IPS DF 6.9 (cell line): Measurements from ENCODE around the gene JUND.

Experiments
- DNase-seq: peaks from one replicate; pipeline ENCODE4 v3.0.0-alpha.2; 2013; ENCODE audit warnings: low read depth, low spot score
- H3K27ac ChIP-seq: one replicate; pipeline ENCODE4 v1.5.1; 2013; ENCODE audit warnings: low read length, control low read depth
- H3K27me3 ChIP-seq: 2 replicates; pipeline ENCODE4 v1.6.1; 2013; ENCODE audit warnings: mild to moderate bottlenecking, low read length; ENCODE audit not compliant: control insufficient read depth, insufficient read depth
- H3K36me3 ChIP-seq: 2 replicates; pipeline ENCODE4 v1.6.1; 2013; ENCODE audit warnings: low read length; ENCODE audit not compliant: control insufficient read depth, insufficient read depth
- H3K4me1 ChIP-seq: 2 replicates; pipeline ENCODE4 v1.6.1; 2013; ENCODE audit warnings: low read length; ENCODE audit not compliant: control insufficient read depth, insufficient read depth
- H3K4me3 ChIP-seq: 2 replicates; pipeline ENCODE4 v1.5.1; 2013; ENCODE audit warnings: mild to moderate bottlenecking, low read length
- H3K9me3 ChIP-seq: 2 replicates; pipeline ENCODE4 v1.6.1; 2013; ENCODE audit warnings: low read length, inconsistent platforms; ENCODE audit not compliant: control insufficient read depth, insufficient read depth
- WGBS: extraction: QIAGEN DNeasy Blood & Tissue Kit; methylation state at CpG from one replicate; pipeline ENCODE4 v1.1.7; 2013; ENCODE audit warnings: mixed read lengths, missing lambda C conversion rate; ENCODE audit not compliant: insufficient read length, insufficient coverage; 5-methylcytosine and 5-hydroxymethylcytosine counted together

Gene JUND

DNA sequence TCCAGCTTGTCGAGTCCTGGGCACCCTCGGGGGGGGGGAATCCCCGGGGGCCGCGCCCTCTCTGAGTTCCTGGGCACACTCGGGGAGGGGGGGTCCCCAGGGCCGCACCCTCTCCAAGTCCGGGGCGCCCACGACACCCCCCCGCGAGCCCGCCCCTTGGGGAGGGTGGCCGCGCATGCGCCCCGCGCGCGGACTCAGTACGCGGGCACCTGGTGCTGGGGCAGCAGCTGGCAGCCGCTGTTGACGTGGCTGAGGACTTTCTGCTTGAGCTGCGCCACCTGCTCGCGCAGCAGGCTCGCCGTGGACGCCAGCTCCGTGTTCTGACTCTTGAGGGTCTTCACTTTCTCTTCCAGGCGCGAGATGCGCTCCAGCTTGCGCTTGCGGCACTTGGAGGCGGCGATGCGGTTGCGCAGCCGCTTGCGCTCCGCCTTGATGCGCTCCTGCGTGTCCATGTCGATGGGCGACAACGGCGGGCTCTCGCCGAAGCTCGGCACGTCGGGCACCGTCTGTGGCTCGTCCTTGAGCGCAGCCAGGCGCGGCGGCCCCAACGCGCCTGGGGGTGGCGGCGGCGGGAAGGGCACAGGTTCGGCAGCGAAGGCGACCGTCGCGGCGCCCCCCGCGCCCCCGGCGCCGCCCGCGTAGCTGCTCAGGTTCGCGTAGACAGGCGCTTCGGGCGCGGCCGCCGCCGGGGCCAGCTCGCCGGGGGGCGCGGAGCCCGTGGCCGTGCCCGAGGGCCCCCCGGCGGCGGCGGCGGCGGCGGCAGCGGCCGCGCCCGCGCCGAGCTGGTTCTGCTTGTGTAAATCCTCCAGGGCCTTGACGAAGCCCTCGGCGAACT is 958 bp downstream of the JUND start:
- no peaks in the 10 kb centered on the region; the same call in 1 of the 2 replicates for H3K36me3 ChIP-seq
- peaks cover 2% of the 10 kb centered on the region; the same call in 1 of the 2 replicates for H3K4me1 ChIP-seq
- no peak overlapping the region for H3K27ac ChIP-seq
- H3K4me3 ChIP-seq, result peak overlapping the region; percentile 75
- H3K27me3 ChIP-seq, result no peaks in the 10 kb centered on the region
- no peak for DNase-seq
- WGBS, result no CpG with 5 or more reads among the region's 111 CpGs
- no peaks in the 10 kb centered on the region for H3K9me3 ChIP-seq

DNA sequence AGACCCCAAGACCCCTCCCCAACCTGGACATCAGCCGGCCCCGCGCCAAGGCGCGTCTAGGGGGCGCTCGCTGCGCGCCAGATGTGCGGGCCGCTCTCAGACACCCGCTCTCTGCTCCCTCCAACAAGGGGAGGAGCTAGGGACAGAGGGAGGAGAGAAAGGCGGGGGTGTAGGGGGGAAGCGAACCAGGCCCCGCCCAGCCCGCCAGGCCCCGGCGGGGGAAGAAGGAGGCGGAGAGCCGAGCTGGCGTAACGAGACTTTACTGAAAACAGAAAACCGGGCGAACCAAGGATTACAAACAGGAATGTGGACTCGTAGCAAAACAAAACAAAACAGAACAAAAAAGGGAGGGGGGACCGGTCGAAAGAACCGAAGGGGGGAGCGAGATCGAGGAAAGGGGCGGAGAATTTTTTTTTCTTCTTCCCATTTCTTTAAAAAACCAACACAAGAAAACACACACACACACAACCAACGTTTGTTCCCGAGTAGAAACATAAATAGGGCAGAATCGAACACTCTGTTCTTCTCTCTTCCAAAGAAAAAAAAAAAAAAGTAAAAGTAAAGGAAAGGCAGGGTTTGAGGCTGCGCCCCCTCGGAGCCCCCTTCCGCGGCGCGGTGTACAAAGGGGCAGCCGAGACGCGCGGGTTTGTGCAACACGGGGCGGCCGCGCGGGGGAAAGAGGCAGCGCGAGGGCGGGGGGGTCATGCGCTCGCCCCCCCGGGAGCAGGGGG is 1.7 kb downstream of the JUND start:
- no peak for DNase-seq
- no peak overlapping the region for H3K27ac ChIP-seq
- no peaks in the 10 kb centered on the region for H3K27me3 ChIP-seq
- no peaks in the 10 kb centered on the region; the same call in 1 of the 2 replicates for H3K36me3 ChIP-seq
- no peaks in the 10 kb centered on the region for H3K9me3 ChIP-seq
- WGBS, result no CpG with 5 or more reads among the region's 55 CpGs
- peaks cover 2% of the 10 kb centered on the region; the same call in 1 of the 2 replicates for H3K4me1 ChIP-seq
- peak overlapping the region; percentile 75; the same call in 1 of the 2 replicates for H3K4me3 ChIP-seq

DNA sequence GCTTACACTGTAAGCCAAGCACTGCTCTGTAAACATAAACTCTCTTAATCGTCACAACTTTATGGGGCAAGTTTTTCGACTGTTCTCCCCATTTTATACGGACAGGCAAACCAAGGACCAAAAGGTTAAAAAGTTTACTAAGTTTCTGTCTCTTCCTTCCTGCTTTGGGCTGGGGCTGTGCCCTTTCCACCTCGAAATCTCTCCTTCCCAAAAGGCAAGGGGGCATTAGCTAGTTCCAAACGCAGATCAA is 2.2 kb downstream of the JUND start:
- no peak overlapping the region for H3K27ac ChIP-seq

DNA sequence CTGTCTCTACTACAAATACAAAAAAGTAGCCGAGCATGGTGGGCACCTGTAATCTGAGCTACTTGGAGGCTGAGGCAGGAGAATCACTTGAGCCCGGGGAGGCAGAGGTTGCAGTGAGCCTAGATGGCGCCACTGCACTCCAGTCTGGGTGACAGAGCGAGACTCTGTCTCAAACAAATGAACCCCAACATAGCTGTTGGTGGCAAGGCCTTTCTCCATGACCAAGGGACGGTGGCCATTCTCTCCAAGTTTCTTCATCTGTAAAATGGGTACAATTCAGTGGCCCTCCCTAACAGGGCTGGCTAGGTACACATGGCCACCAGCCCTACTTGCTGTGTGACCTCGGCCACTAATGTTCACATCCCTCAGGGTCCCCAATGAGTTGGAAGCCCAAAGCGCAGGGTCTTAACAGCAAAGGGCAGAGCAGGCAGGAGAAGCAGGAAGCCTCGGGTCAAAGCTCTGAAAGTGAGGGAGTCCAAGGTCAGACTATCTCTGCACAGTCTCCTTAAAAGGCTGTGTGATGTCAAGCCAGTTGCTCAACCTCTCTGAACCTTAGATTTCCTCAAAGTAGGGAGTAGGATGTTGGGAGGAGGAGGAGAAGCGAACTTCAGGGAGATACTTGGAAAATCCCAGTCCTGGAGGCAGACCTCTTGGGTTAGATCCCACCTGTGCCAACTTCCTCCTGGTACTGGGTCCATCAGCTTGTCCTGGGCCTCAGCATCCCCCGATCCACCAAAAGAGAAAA is 2.7 kb downstream of the JUND start:
- WGBS, result no CpG with 5 or more reads among the region's 10 CpGs
- H3K4me1 ChIP-seq, result peaks cover 2% of the 10 kb centered on the region; the same call in 1 of the 2 replicates
- no peak for DNase-seq
- H3K4me3 ChIP-seq, result peak overlapping the region; percentile 35; the same call in 1 of the 2 replicates
- H3K27ac ChIP-seq, result no peak overlapping the region
- no peaks in the 10 kb centered on the region; the same call in 1 of the 2 replicates for H3K36me3 ChIP-seq
- H3K27me3 ChIP-seq, result no peaks in the 10 kb centered on the region
- no peaks in the 10 kb centered on the region for H3K9me3 ChIP-seq

More for the DNA sequence above, 2.2 kb downstream of the JUND start:
- Histone ChIP-seq H3K4me1 (peaks cover 2% of the 10 kb centered on the region; the same call in 1 of the 2 replicates), H3K9me3 (no peaks in the 10 kb centered on the region), H3K27me3 (no peaks in the 10 kb centered on the region), H3K4me3 (peak overlapping the region; percentile 35; the same call in 1 of the 2 replicates), H3K36me3 (no peaks in the 10 kb centered on the region; the same call in 1 of the 2 replicates)
- WGBS, result no CpG with 5 or more reads among the region's 5 CpGs
- DNase-seq, result no peak

DNA sequence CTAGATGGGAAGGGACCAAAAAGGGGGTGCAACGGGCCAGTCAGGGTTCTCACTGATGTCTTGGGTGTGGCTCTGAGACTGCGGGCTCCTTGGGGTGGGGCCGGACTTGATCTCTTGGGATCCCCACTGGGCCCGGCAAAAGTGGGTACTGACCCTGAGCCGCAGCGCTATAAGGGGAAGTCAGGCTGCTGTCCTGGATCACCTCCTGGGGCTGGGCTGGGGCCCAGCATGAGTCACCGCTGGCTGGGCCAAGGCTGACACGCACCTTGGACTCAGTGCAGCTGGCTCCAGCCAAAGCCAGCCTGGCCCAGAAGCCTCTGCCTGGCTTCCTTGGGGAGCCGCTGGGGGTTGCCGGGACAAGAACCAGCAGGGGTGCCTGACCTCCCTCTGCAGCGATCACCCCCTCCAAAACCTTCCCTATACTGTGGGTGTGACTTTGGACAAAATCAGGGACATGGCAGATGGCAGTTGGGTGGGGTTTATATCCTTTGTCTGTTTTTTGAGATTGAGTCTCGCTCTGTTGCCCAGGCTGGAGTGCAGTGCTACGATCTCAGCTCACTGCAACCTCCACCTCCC is 6.6 kb downstream of the JUND start:
- H3K27ac ChIP-seq, result no peak overlapping the region
- no peaks in the 10 kb centered on the region; the same call in 1 of the 2 replicates for H3K36me3 ChIP-seq
- no CpG with 5 or more reads among the region's 13 CpGs for WGBS
- DNase-seq, result no peak
- no peaks in the 10 kb centered on the region for H3K27me3 ChIP-seq
- no peak overlapping the region for H3K4me3 ChIP-seq
- no peaks in the 10 kb centered on the region for H3K4me1 ChIP-seq
- no peaks in the 10 kb centered on the region for H3K9me3 ChIP-seq

DNA sequence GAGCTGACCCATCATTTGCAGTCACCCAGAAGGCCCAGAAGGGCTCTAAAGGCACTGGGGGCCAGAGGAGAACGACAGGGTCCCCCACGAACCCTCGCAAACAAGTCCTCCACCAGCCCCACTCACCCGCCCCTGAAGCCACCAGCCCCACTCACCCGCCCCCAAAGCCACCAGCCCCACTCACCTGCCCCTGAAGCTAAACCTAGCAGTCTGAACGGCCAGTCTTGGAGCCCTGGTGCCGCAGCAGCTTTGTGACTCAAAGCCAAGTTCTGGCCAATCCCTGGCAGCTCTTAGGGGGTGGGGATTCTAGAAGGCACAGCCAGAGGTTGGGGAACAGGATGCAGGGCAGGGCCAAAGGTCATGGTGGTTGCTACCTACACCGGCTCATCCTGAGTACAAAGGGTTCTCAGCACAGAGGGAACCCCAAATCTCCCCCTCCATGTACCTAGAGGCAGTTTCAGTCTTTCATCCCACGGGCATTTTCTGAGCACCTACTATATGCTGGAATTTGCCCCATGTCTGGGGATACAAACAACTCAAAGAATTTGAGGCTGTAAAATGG is 7.1 kb downstream of the JUND start, which contains the start of gene IQCN:
Gene IQCN (minus strand): TSS at position 234 of the 562 bp plus-strand sequence. CDS start 4,974 bp downstream, outside the sequence.
- H3K27ac ChIP-seq, result no peak within 1 kb of the TSS
- no peaks in the 10 kb centered on the region; the same call in 1 of the 2 replicates for H3K36me3 ChIP-seq
- H3K27me3 ChIP-seq, result no peaks in the 10 kb centered on the region
- no CpG with 5 or more reads among the region's 9 CpGs for WGBS
- H3K9me3 ChIP-seq, result no peaks in the 10 kb centered on the region
- H3K4me1 ChIP-seq, result no peaks in the 10 kb centered on the region
- H3K4me3 ChIP-seq, result no peak within 1 kb of the TSS
- DNase-seq, result no peak

DNA sequence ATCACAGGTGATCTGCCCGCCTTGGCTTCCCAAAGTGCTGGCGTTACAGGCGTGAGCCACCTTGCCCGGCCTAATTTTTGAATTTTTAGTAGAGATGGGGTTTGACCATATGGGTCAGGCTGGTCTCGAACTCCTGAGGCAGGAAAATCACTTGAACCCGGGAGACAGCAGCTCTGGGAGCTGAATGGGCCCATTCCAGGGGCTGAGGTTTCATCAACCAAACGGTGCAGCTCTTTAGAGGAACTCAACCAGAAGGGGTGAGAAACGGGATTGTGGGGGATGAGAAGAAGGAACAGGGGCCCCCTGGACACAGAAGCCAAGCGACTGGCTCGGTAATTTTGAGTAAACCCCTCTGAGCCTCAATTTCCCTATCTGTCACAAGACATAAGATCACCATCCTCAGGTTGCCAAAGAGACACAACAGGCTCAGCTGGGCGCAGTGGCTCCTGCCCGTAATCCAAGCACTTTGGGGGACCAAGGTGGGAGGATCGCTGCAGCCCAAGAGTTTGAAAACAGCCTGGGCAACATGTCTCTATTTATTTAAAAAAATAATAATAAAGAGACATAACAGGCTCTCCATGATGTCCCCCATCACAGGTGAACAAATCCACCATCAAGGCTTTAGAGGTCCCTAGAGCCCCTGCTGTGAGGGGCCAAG is 7.7 kb downstream of the JUND start:
- Histone ChIP-seq H3K4me1 (no peaks in the 10 kb centered on the region), H3K27me3 (no peaks in the 10 kb centered on the region), H3K36me3 (no peaks in the 10 kb centered on the region; the same call in 1 of the 2 replicates), H3K9me3 (no peaks in the 10 kb centered on the region), H3K27ac (no peak overlapping the region), H3K4me3 (no peak overlapping the region)
- DNase-seq, result no peak
- no CpG with 5 or more reads among the region's 13 CpGs for WGBS

DNA sequence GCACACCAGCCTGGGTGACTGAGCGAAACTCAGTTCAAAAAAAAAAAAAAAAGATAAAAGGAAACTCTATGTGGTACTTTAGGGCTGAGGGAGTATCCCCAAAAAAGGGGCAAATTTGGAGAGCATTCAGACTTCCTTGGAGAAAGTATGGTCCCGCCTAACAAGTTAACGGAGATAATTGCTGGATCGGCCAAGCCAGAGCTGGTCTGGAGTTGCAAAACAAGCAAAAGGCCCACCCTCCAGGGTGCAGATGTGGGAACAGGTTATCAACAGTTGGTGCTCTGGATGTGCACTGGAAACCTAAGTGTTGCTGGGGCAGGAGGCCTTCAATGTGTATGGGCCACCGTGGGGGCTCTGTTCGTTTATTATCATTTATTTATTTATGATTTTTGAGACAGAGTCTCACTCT is 10.0 kb downstream of the JUND start:
- Histone ChIP-seq H3K4me3 (no peak overlapping the region), H3K9me3 (no peaks in the 10 kb centered on the region), H3K27ac (no peak overlapping the region), H3K36me3 (no peaks in the 10 kb centered on the region), H3K27me3 (no peaks in the 10 kb centered on the region), H3K4me1 (no peaks in the 10 kb centered on the region)
- no CpG with 5 or more reads among the region's 6 CpGs for WGBS
- no peak for DNase-seq

DNA sequence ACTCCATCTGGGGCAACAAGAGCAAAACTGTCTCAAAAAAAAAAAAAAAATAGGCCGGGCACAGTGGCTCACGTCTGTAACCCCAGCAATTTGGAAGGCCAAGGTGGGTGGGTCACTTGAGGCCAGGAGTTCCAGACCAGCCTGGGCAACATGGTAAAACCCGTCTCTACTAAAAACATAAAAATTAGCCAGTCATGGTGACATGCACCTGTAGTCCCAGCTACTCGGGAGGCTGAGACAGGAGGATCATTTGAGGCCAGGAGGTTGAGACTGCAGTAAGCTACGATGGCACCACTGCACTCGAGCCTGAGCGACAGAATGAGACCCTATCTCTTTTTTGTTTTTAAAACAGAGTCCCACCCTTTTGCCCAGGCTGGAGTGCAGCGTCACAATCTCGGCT is 11.1 kb downstream of the JUND start:
- no peaks in the 10 kb centered on the region for H3K27me3 ChIP-seq
- no CpG with 5 or more reads among the region's 9 CpGs for WGBS
- no peak for DNase-seq
- no peaks in the 10 kb centered on the region for H3K4me1 ChIP-seq
- H3K36me3 ChIP-seq, result no peaks in the 10 kb centered on the region
- H3K9me3 ChIP-seq, result no peaks in the 10 kb centered on the region
- no peak overlapping the region for H3K27ac ChIP-seq
- no peak overlapping the region for H3K4me3 ChIP-seq
